NCI-H1092 treated with DMSO at 0.1 percent for 48 hours (cell line): ENCODE measurements around the gene ACOX2.

Source experiments
- DNase-seq: peaks from one replicate; lab custom pipeline; 2025; lab: John Stamatoyannopoulos, UW

Gene ACOX2

DNA sequence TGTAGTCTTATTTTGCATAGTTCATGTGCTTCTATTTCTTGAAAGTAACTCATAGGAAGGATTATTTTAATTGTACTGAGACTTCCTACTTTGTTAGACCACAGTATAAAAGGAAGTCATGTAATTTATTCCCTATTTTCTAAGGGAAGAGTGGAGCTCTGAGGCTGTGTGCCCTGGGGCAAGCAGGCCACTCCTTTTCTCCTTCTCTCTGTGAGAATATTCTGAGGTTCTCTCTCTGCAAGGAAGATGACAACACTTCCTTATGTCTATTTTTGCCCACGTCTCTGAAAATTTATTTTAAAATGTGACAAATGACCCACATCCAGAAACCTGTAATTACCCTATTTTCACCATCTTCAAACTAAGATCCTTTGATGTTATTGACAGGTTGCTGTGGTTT is 34.1 kb downstream of the ACOX2 start:
- DNase-seq, result no peak

DNA sequence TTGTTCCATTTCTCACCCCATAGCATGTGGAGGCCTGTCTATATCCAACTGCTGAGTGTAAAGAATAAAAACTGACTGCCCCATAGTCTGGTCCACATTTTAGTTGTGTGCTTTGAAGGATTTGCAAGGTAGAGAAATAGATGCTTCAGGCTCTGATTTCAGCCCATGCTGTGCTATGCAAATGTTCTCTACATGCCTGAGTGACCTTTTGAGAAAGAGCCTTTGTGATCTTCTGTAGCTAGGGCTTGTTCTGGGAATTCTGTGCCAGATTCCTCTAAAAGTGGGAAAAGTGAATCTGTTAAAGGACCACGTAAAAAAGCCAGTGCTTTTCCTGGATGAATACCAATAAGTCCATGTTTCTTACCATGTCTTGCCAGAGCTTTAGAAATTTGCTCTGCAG is 39.9 kb downstream of the ACOX2 start:
- DNase-seq, result peak; percentile 23

DNA sequence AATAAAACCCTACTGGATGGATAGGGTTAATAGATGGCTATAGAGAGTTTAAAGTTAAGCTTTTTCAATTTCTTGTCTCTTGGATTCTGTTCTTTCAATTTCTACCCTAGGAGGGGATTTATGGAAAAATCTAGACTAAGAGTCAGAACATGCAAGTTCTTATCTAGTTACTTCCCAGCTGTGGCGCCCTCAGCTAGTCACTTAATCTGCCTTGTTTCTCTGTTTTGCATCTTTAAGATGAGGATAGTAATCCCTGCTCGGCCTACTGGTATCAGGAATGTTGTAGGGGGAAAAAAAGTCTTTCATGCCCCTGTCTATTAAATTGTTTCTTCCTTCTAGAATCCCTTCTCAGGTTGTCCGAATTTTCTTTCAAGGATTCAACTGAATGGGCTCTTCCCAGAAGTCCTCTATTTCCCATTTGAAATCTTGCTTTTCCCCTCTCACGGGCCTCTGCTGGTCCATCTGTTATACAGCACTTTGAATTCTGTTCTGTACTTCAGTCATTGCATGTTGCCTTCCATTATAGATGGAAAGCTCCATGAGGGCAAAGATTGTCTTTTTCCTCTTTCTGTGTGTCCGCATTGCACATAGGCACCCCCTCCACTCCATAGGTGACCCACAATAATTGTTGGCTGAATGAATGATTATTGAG is 40.7 kb downstream of the ACOX2 start:
- no peak for DNase-seq

DNA sequence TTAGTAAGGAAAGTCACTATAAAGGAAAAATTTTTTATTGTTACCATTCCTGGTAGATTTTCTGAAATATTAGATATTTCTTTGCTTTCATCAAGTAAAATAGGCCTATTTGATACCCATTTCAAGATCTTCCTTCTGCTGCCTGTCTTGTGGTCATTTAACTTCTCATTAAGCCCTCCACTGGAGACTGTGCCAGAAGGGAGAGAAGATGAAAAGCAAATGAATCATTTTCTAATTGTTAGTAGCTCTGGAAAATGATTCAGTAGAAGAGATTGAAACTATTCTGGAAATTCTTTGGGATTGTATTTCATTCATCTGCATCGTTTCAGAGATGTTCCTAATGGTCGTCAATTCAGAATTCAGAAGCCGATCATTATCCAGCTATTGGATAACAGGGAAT is 41.9 kb downstream of the ACOX2 start:
- DNase-seq, result no peak

DNA sequence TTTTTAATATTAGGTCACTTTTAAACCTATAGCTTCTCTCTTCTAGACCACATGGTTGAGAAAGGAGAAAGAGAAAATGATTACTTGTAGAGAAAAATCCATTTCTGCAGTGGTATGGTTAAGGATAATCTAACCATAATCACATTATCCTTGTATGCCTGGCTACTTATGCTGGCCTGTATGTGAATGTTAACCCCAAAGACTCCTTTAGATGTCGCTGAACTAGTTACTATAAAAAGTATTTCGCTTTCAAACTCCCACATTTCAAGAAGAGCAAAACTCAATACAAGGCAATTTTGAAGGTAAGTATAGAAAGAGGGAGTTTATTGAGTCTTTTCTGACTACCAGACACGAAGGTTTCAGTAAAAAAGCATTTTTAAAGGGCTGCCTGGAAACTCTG is 42.9 kb downstream of the ACOX2 start:
- DNase-seq, result no peak

DNA sequence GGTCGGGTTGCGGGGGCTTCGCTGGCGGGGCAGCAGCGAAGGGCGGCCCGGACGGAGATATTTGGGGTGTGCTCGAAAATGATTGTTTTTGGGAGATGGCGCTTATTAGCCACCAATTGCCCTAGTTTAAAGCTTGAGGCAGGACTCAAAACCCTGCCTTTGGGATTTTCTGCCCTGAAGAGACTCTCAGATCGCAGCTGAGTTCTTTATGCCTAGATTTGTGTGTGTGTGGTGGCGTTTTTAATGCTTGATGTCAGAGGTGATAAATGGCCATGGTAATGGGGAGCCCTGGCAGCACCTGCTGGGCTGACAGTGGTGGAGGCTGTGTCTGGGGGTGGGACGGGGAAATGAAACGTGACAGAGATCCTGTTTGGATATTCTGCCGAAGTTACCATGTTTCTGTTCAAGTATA is 44.5 kb downstream of the ACOX2 start:
- DNase-seq, result peak; percentile 9

DNA sequence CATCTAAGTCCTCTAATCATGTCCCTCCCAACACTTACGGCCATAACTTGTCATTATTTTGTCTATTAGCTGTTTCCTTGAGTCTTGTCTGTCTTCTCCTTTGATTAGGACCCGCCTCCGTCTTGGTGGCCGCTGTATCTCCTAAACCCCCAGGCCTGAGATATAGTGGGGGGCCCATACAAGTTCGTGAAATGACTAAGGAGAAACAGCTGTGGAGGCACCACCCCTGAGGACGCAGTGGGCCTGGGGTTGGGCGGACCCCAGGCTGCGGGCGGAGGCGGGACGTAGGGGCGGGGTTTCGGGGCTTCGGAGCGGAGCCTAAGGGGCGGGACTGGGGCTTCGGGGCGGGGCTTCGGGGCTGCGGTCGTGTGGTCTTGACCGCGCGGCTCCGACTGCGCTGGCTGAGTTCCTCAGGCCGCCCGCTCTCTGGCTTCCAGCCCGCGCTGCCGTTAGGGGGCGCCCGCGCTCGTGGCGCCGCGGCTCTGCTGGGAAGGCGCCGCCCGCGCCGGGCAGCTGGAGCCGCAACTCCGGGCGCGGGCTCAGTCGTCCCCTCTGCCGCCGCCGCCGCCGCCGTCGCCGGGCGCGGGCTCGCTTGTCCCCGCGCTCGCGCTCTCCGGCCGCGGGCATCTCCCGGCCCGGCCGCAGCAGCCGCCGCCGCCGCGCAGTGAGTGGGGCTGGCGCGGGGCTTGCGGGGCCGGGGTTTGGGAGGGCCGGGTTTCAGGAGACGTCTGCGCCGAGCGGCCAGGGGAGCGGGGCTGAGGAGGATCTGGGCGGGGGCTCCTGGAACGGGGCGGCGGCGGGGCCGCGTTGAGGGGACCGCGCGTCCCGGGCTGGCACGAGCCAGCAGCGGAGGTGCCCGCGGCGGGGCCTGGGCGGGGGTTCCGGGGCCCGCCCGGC is 45.2 kb downstream of the ACOX2 start, which contains the start of gene KCTD6:
Gene KCTD6, plus strand, starts transcription at position 591 of the 897 bp plus-strand sequence. CDS start 6,660 bp downstream, outside the sequence.
- peak; percentile 73 for DNase-seq

DNA sequence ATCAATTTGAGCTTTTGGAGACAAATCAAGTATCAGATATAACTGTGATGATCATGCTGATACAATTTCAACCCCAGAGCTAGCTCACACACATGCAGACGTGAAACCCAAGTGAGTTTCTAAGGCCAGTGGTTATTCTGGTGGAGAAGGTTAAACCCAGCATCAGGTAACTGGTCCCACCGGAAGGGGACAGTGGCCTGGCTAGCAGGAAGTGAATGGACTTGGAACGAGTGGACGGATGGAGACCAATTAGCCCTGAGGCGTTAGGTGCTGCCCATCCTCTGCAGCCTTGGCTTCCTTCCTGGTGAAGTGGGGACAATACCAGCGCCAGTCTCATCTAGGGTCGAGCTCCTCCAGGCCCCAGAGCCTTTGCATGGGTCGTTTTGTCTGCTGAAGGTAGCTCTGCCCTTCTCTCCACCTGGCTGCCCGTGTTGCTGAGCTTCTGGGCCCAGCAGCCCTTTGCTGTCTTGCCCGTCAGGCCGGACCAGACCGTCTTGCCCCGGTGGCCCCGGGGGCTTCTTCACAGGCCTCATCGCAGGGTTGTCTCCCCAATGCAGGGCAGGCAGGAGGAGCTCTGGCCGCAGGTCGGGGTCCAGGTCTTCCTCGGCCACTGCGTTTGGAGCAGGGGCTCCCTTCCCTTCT is 46.0 kb downstream of the ACOX2 start:
- DNase-seq, result no peak

DNA sequence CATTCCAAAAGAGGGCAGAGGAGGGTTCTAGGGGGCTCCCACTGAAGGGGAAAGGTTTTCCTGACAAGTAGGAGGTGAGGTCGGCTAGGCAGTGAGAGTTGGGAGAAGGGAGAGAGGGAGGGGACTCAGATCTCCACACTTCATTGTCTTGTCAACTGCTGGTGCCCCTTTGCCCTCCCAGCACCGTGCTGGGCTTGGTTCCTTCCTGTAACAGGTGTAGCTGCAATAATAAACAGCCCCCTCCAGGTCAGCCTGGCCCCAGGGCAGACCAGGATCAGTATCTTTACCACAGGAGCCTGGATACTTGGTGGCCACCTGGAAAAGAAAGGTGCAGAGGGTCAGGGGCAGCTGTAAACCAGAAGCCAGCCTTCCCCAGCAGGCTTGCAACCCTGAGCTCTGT is 48.0 kb downstream of the ACOX2 start:
- no peak for DNase-seq

DNA sequence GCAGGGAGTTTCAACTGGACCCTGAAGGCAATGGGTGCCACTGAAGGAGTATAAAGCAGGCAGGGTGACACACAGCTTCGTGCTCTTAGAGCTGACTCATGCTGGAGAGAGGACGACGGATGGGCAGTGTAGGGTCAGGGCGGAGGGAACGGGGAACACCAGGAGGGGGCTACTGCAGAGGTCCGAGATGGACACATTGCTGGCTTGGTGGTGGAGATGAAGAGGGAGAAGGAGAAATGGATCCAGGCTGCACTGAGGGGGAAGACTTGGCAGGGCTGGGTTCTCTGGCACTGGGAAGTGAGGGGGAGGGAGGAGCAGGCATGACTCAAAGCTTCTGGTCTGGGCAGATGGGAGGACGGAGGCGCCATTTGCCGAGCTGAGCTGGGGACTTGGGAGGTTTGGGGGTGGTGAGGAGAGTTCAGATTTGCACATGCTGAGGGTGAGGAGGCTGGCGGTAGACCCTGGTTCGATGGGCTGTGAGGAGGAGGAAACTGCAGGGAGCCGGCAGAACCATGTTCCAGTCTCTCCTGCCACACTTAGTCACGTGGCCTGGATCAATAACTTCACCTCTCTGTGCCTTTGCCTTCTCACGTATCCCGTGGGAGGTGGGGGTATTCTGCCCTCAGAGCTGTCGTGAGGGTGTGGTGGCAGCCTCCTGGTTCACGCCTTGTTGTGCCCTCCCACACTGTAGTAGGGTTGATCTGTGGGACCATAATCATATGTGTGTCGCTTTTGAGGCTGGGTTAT is 49.7 kb downstream of the ACOX2 start:
- no peak for DNase-seq

DNA sequence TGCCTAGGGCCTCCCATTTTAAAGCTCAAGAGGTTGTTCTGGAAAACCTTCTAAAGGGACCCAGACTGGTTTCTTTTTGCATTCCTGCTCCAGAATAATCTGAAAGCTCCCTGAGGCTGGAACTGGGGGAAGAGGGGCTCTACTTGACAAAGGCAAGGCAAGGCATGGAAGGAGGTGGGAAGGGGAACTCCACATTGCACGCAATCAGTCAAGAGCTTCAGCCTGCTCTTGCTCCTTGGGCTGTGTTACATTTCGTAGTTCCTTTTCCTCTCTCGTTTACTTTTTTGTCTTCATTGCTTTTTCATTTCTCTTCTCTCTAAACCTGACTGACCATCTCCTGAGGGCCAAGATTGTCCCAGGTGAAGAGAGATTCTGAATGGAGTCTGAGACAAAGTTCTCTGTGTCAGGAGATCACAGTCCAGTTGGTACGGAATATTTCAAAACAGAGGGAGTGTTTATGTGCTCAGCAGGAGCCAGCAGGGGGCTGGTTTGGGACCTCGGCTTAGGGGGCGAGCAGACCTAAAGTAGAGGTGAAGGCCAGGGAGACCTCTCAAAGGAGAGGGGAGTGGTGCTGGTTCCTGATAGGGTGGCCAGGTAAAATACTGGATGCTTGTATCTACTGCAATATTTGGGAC is 51.1 kb downstream of the ACOX2 start:
- DNase-seq, result no peak

DNA sequence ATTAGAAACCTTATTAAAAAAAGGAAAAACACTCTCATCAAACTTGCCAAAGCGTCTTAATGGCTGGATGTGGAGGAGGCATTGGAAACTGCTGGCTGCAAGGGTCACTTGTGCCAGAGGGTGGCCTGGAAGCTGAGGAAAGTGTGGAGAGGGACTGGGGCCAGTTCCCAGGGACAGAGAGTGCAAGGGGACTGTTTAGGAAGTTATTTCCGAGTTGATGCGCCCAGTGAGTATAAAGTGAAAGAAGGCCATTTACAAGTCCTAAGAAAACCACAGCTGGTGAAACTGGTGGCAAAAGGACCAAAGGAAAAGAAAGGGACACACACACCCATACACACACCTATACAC is 52.3 kb downstream of the ACOX2 start:
- DNase-seq, result no peak

DNA sequence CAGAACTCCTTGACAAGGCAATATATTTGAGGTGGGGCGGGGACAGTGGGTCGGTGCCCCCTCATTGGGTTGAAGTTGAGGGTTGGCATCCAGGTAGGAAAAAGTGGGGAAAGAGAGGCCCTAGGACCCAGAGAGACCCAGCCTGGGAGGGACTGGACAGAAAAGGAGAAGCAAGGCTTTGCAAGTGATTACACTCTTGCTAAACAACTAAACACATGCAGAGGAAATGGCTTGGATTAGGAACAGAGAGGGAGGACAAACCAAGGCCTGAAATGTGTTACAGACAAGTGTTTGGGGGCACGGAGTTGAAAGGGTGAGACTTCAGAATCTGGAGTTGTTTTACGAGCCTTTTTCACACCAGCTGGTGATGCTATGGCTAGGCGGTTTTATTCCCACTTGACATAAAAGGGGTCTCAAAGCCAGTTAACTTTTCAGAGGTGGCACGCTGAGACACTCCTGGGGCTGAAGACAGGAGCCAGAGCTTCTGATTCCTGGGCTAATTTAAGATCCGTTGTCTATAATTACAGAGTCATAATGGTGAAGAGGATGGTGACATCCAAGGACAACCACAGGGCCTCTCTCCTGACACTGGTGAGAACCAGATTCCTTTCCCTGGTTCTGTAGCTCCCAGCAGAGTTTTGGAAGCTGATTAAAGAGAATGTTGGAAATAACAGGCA is 52.8 kb downstream of the ACOX2 start:
- no peak for DNase-seq

DNA sequence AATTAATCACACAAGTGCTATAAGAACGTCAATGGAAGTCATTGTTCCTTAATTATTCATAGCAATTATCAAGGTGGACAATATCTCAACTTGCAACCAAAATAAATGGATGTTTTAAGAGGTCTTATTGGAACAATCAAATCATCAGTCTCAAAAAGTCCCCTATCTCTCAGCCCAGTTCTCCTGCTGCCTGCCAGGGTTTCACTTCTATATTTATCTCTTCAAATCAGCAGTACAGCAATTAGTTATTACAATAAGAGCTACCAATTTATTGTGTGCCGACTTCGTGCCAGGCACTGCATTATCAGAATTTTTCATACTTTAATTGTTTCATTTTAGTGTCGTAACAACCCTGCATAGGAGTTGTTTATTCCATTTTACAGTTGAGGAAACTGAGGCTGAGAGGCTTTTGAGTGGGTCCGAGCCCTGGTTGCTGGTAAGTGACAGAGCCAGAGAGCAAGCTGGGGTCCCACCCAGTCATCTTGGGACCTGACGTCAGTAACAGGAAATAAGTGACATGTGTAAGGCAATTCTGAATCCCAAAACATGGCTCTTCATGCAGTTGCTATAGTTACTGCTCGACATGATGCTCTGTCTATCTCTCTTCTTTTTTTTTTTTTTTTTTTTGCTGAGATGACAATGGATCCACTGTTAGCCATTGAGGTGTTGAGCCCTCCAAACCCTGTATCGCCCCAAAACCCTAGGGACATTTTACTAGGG is 53.9 kb downstream of the ACOX2 start:
- DNase-seq, result no peak

DNA sequence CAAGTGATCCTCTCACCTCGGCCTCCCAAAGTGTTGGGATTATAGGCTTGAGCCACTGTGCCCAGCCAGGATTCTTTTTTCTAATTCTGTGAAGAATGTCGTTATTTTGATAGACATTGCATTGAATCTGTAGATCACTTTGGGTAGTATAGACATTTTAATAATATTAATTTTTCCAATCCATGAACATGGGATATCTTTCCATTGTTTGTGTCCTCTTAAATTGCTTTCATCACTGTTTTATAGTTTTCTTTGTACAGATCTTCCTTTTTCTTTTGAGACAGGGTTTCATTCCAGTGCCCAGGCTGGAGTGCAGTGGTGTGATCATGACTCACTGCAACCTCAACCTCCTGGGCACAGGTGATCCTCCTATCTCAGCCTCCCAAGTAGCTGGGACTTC is 56.7 kb downstream of the ACOX2 start:
- no peak for DNase-seq

DNA sequence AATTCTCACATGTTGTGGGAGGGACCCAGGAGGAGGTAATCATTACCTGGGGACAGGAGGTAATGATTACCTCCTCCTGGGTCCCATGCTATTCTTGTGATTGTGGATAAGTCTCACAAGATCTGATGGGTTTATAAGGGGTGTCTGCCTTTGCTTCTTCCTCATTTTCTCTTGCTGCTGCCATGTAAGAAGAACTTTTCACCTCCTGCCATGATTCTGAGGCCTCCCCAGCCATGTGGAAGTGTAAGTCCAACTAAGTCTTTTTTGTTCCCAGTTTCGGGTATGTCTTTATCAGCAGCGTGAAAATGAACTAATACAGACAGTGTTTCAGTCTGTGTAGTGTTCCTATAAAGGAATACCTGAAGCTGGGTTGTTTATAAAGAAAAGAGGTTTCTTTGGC is 58.2 kb downstream of the ACOX2 start:
- DNase-seq, result no peak

DNA sequence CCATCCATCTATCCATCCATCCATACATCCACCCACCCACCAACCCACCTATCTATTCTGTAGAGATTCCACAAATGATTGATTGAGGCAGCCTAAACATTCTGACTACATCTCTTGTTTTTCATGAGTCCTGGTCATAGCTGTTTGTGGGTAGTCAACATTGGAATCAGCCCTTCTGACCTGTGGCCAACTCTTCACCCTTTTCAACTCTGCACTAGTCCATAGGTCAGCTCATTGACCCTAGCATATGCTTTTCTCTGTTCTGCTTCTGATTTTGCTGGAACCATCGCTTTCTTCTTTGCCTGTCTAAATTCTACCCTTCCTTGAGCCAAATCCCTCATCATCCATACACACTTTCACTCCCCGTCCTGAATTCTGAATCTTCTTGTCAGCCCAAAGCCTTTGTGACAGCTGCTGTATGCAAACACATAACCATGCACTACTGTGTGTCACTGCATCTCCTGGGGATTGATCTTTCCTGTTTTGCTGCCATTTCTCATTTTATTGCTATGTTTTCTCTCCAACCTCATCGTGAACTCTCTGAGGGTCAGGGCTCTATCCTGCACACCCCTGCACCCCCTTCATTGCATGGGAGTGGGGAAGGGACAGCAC is 61.9 kb downstream of the ACOX2 start:
- DNase-seq, result no peak

DNA sequence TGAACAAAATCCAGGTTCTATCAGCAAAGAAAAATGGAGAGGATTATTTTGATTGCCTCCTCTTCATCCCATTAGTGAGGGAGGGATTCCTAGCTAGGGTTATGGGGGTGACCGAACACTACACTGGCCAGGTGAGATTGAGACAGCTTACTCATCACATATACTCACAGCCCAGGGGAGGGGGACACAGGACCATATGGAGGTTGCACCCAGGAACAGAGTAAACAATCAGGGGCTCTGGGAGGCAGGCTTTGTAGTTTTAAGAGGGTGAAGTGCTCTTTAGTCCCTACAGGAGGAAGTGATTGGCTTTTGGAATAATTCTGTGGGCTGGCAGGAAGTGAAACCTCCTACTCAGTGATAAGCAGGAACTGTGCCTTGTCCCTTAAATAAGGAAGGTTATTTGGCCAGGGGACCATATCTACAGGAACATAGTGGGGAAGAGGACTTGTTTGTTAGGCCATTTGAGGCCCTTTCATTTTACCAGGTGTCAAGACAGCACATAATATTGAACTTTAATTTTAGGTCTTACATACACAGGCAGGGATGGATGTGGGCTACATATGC is 62.6 kb downstream of the ACOX2 start:
- DNase-seq, result peak; percentile 5

DNA sequence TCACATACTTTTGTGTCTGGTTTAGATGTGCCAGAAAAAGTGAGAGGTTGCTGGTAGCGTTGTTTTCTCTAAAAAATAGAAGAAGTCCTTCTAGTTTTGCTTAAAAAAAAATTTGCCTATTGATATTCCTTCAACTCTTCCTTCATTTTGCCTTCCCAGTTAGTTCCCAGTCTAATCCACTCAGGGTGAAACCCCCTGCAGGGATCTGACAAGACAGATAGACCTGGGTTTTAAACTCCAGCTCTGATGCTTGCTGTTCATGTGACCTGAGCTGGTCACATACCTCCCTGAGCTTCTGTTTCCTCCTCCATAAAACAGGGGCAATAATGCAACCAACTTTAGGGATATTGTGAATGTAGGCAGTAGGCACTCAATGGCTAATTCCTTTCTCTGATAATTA is 63.7 kb downstream of the ACOX2 start:
- DNase-seq, result no peak
